Lower leg skin (tissue), 4 donors: ENCODE data around the gene AIG1. TPM values are rescaled to one million over a fixed set of nuclear protein-coding genes. Genes with fewer than 3 reads are reported as not detected.
"Not testable (repeated sequence)": the region's sequence is repeated elsewhere in the genome, so short reads cannot be mapped to it uniquely, and the experiment has no call there.

Experiments
- DNase-seq, 2 donors: peaks; one replicate each; pipeline ENCODE4 v3.0.0-alpha.2; 2019; ENCODE audit warnings: low spot score in 2 of 2
- H3K4me3 ChIP-seq: fragments of 200-600 bp; sonication (generic); 2 replicates; pipeline ENCODE4 v1.5.1; 2017; ENCODE audit warnings: mild to moderate bottlenecking, low read depth; ENCODE audit not compliant: poor library complexity, severe bottlenecking
- CTCF ChIP-seq, 3 donors: fragments of 450-650 bp; IDR thresholded peaks; one replicate each; pipeline ENCODE4 v1.5.1; 2016; ENCODE audit warnings: antibody characterized with exemption in 3 of 3, mild to moderate bottlenecking in 3 of 3, moderate library complexity in 2 of 3
- POLR2A ChIP-seq, 2 donors: fragments of 450-650 bp; IDR thresholded peaks; one replicate each; pipeline ENCODE4 v1.6.1; 2016 to 2017; ENCODE audit warnings: antibody characterized with exemption in 2 of 2, mild to moderate bottlenecking in 1 of 2, moderate library complexity in 1 of 2
- WGBS, 2 donors: methylation state at CpG; one replicate each; pipeline ENCODE4 v1.1.5; 2018; 5-methylcytosine and 5-hydroxymethylcytosine counted together
- intact Hi-C: fragments of 100-400 bp; cut with DNase I; formaldehyde crosslinking; loops from one replicate; pipeline ENCODE4 v1.15.0; 2023; ENCODE audit warnings: low total_unique reads
- total RNA-seq, 4 donors: library from RNA; depleted of rRNA; stranded (reverse); fragments of >200 nt; gene quantifications; one replicate each; pipeline ENCODE4 v1.1.0, GENCODE V29; 2016

Gene AIG1
- total RNA-seq, 4 donors from 2014 or later = 12.2 to 21.4 (median 16.0) TPM

DNA sequence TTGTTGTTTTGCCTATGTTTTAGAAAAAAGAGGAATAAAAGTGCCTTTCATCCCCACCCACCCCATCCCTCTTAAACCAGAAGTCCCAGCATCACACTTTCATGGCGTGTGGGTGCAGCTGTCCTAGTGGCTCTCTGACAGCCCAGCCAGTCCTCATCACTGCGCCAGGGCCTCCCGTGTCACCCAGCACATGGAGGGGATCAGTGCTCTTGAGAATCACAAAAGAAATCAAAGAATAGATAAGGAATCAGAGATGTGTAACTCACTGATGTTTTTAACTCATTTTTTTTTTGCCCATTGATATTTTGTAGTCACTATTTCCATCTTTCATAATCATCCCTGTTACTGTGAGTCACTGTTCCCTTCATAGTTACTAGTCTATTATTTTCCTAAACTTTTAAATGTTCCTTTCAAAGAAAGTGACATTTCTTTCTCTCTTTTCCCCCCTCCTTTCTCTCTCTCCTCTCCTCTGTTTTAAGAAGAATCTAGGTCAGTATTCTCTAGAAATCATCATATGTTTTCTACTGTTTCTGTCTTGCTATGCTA lies 78.6 kb downstream of the AIG1 start:
- DNase-seq = no peak
- TF ChIP-seq POLR2A (IDR thresholded peaks at IDR 0.05) (no peak), CTCF (IDR thresholded peaks at IDR 0.05) (no peak)
- H3K4me3 ChIP-seq = no peak overlapping the region
- WGBS, 2 donors = 77 to 88% methylated on average over 3 of the region's 3 CpGs
- intact Hi-C loops = no loop called here

- DNase-seq, H3K4me3 ChIP-seq, intact Hi-C loops: not testable (repeated sequence)
- WGBS, 2 donors = 79 to 89% methylated on average over 5 of the region's 5 CpGs
Measured at GRCh38 chr6:143139884-143140283, 79.2 kb downstream of the AIG1 start.

DNA sequence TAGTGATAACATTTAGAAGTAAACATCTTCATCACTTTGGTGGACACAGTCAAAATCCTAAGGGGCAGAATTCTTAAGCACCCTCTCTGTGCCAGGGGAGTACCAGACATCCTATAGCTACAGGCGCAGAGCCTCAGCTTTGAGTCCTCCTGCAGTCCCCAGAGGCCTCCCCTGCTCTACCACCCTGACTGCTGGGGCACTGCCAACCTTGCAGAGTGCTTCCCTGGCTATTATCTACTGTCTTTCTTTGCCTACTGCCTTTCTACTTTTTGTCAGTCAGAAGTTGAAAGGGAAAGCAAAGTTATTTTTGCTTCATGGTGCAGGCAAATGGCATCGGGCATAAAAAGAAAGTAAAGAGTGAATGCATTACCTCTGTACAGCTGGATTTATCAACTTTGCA lies 80.1 kb downstream of the AIG1 start:
- H3K4me3 ChIP-seq = no peak overlapping the region
- DNase-seq = no peak
- WGBS, 2 donors = 67 to 70% methylated on average over 2 of the region's 2 CpGs
- TF ChIP-seq POLR2A (IDR thresholded peaks at IDR 0.05) (no peak), CTCF (IDR thresholded peaks at IDR 0.05) (no peak)
- intact Hi-C loops = no loop called here

DNA sequence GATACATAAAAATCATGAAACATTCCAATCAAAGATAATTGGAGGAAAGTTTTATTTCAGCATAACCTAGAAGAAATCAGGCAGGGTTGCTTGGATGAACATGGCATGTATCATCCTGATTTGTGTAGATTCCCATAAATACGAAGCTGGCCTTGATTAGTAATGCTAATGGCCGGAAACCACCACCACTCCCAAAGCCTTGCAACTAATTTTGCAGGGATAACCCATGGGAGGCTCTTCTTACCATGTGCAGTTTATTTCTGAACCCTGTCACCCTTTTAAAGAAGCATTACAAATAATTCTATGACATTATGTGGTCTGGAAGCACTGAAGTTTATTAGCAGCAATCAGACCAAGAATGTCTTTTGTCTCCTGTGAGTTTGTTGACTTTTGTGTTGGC lies 80.8 kb downstream of the AIG1 start:
- no peak for DNase-seq
- 61 to 67% methylated on average over 2 of the region's 2 CpGs for WGBS, 2 donors
- intact Hi-C loops = no loop called here
- no peak for TF ChIP-seq POLR2A (IDR thresholded peaks at IDR 0.05)
- no peak for TF ChIP-seq CTCF (IDR thresholded peaks at IDR 0.05)
- no peak overlapping the region for H3K4me3 ChIP-seq

DNA sequence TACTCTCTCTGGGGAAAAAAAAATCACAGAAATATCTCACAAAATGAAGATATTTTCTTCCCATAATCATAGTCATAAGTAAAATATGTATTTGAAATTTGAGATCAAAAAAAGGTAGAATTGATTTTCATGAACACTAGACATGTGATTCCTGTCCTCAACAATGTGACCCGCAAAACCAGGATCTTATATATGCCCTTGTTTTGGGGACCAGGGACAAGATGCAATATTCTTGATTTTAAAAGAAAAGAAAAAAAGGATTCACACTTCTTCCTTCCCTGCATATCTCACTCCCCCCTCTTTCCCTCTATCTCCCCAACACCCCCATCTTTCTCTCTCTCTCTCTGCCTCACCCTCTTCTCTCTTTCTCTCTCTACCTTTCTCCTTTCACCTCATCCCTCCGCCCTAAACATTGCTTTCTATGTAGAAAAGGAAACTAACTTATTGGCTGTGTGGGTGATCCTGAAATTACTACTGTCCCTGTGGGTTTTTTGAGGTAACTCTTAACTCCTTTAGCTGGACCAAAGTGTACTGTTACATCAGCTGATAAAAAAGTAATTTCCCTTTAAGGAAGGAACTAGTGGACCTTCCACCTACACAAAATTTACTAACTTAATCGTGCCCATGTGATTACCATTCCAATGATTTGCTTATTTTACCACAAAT lies 85.6 kb downstream of the AIG1 start:
- TF ChIP-seq CTCF (IDR thresholded peaks at IDR 0.05) (no peak), POLR2A (IDR thresholded peaks at IDR 0.05) (no peak)
- H3K4me3 ChIP-seq = no peak overlapping the region
- intact Hi-C loops = no loop called here
- WGBS, 2 donors = 83 to 92% methylated on average over 3 of the region's 3 CpGs
- no peak for DNase-seq

DNA sequence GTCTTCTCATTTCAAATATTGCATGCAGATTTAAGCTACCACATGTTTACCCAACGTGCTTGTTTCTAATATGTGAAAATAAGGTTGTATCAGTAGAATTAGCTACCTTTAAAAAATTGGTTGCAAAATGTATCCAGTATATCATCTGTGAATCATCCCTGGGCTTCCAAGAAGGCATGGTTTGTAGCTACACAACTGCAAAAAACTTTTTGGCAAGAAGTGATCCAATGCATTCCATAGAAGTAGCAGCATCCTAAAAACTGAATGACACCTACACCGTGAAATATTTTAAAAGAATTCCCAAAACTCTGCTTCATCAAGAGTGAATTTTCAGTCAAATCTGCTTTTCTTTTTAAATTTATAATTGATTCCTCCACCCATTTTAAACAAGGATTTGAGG lies 89.1 kb downstream of the AIG1 start:
- DNase-seq = no peak
- intact Hi-C loops = no loop called here
- 38 to 58% methylated on average over 2 of the region's 2 CpGs for WGBS, 2 donors
- no peak overlapping the region for H3K4me3 ChIP-seq
- TF ChIP-seq CTCF (IDR thresholded peaks at IDR 0.05) (no peak), POLR2A (IDR thresholded peaks at IDR 0.05) (no peak)
